B cell (primary cell): Measurements from ENCODE around the gene PLCB1. TPM values are rescaled to one million over a fixed set of nuclear protein-coding genes. Genes with fewer than 3 reads are reported as not detected.

Experiments used
- ATAC-seq: fragments of 200-7000 bp; cut with Tn5 transposase; one replicate; pipeline ENCODE4 v1.10.0; 2021; ENCODE audit warnings: low read depth, mild to moderate bottlenecking, moderate number of reproducible peaks, moderate library complexity
- CTCF ChIA-PET: fragments of 350-600 bp; sonication (Branson Sonifier 250); formaldehyde crosslinking; loops from one replicate; lab custom pipeline; 2021; ENCODE audit warnings: antibody characterized with exemption, inconsistent platforms; lab: Charles Lee
- POLR2A ChIA-PET: fragments of 350-600 bp; sonication (Branson Sonifier 250); formaldehyde crosslinking; loops from one replicate; lab custom pipeline; 2021; ENCODE audit warnings: antibody characterized with exemption; lab: Charles Lee
- DNase-seq: peaks from one replicate; pipeline ENCODE4 v3.0.0; 2013
- H2AFZ ChIP-seq: 2 replicates; pipeline ENCODE4 v1.6.1; 2012; ENCODE audit warnings: mild to moderate bottlenecking, low read depth, low read length; ENCODE audit not compliant: insufficient read depth, poor library complexity, severe bottlenecking
- H3K27ac ChIP-seq, 2 donors: 1 replicate in 1 of 2; 2 replicates in 1 of 2; pipeline ENCODE4 v1.5.1; 2012 to 2013; ENCODE audit warnings: low read length in 2 of 2, mild to moderate bottlenecking in 2 of 2, moderate library complexity in 1 of 2
- H3K27me3 ChIP-seq, 4 experiments: fragments of 200-600 bp in 1 of 4; sonication (generic) in 1 of 4; replicated peaks in 1 of 4; 1 replicate in 2 of 4; 2 replicates in 2 of 4; pipeline versions ENCODE4 v1.6.1 to v1.7.0; 2013 to 2016; ENCODE audit warnings: low read length in 3 of 4, mild to moderate bottlenecking in 2 of 4, mixed read lengths in 1 of 4, moderate library complexity in 1 of 4; ENCODE audit not compliant: insufficient read depth in 4 of 4, control insufficient read depth in 3 of 4; ENCODE audit errors: control extremely low read depth in 1 of 4
- H3K36me3 ChIP-seq, 2 experiments: replicated peaks in 1 of 2; 1 replicate in 1 of 2; 2 replicates in 1 of 2; pipeline versions ENCODE4 v1.6.1 to v1.7.1; 2013; ENCODE audit warnings: low read length in 1 of 2; ENCODE audit not compliant: insufficient read depth in 2 of 2, control insufficient read depth in 1 of 2; ENCODE audit errors: control extremely low read depth in 1 of 2, extremely low read depth in 1 of 2
- H3K4me1 ChIP-seq, 2 donors: fragments of 200-600 bp in 1 of 2; sonication (generic) in 1 of 2; 1 replicate in 1 of 2; 2 replicates in 1 of 2; pipeline versions ENCODE4 v1.5.1 to v1.6.1; 2013 to 2017; ENCODE audit warnings: low read length in 2 of 2; ENCODE audit not compliant: control insufficient read depth in 2 of 2, insufficient read depth in 2 of 2
- H3K4me2 ChIP-seq: replicated peaks from 2 replicates; pipeline ENCODE3; 2012; ENCODE audit warnings: mild to moderate bottlenecking, low read depth, low read length; ENCODE audit not compliant: poor library complexity, severe bottlenecking
- H3K4me3 ChIP-seq, 5 experiments: fragments of 200-600 bp in 1 of 5; sonication (generic) in 1 of 5; 1 replicate in 3 of 5; 2 replicates in 2 of 5; pipeline versions ENCODE4 v1.5.1 to v1.7.0; 2011 to 2016; ENCODE audit warnings: low read length in 4 of 5, mild to moderate bottlenecking in 4 of 5, low read depth in 2 of 5, control low read depth in 1 of 5, moderate library complexity in 1 of 5; ENCODE audit not compliant: insufficient read depth in 1 of 5; ENCODE audit errors: control extremely low read depth in 1 of 5, extremely low read depth in 1 of 5
- H3K79me2 ChIP-seq: fragments of 200-600 bp; sonication (generic); one replicate; pipeline ENCODE4 v1.6.0; 2016; ENCODE audit warnings: low read length; ENCODE audit not compliant: control insufficient read depth, insufficient read depth
- H3K9ac ChIP-seq: fragments of 200-600 bp; sonication (generic); 2 replicates; pipeline ENCODE4 v1.6.1; 2017; ENCODE audit warnings: mild to moderate bottlenecking, low read length, moderate library complexity
- H3K9me3 ChIP-seq, 3 donors: one replicate each; pipeline versions ENCODE4 v1.6.1 to v1.7.1; 2013; ENCODE audit warnings: low read length in 2 of 3; ENCODE audit not compliant: control insufficient read depth in 2 of 3, insufficient read depth in 1 of 3; ENCODE audit errors: control extremely low read depth in 1 of 3
- H4K20me1 ChIP-seq: 2 replicates; pipeline ENCODE4 v1.6.0; 2012; ENCODE audit warnings: mild to moderate bottlenecking, low read length; ENCODE audit not compliant: insufficient read depth, control insufficient read depth, poor library complexity, severe bottlenecking
- H3K27ac Mint-ChIP-seq: one replicate; pipeline ENCODE4 v1.8.0; 2021; ENCODE audit warnings: mixed read lengths
- H3K27me3 Mint-ChIP-seq: one replicate; pipeline ENCODE4 v1.8.0; 2021; ENCODE audit warnings: mixed read lengths
- H3K4me1 Mint-ChIP-seq: one replicate; pipeline ENCODE4 v1.8.0; 2021; ENCODE audit warnings: mixed read lengths
- H3K4me3 Mint-ChIP-seq: one replicate; pipeline ENCODE4 v1.8.0; 2021; ENCODE audit warnings: mixed read lengths
- H3K9me3 Mint-ChIP-seq: one replicate; pipeline ENCODE4 v1.8.0; 2022; ENCODE audit warnings: mixed read lengths; ENCODE audit not compliant: insufficient read depth
- CTCF ChIP-seq: fragments of 200-600 bp; IDR thresholded peaks from one replicate; pipeline ENCODE4 v1.8.0; 2022; ENCODE audit warnings: antibody characterized with exemption, mild to moderate bottlenecking
- EZH2 ChIP-seq: IDR thresholded peaks from 2 replicates; pipeline ENCODE4 v1.6.1; 2012; ENCODE audit warnings: borderline replicate concordance, low read depth, mild to moderate bottlenecking, moderate library complexity, low read length; ENCODE audit not compliant: insufficient read depth, poor library complexity, severe bottlenecking
- WGBS: methylation state at CpG from one replicate; pipeline ENCODE4 v1.1.5; 2013; ENCODE audit warnings: missing lambda C conversion rate; ENCODE audit not compliant: insufficient coverage; 5-methylcytosine and 5-hydroxymethylcytosine counted together
- intact Hi-C: fragments of 100-400 bp; cut with micrococcal nuclease; formaldehyde crosslinking; loops from one replicate; pipeline ENCODE4 v1.10.0; 2022
- polyA plus RNA-seq: library from polyadenylated mRNA; depleted of rRNA; stranded (reverse); fragments of >200 nt; gene quantifications from 2 replicates; pipeline ENCODE4 v1.2.3, GENCODE V29; 2012
- total RNA-seq, 2 donors: library from RNA; stranded (reverse); fragments of 120-200 nt in 1 of 2; gene quantifications; 1 replicate in 1 of 2; 2 replicates in 1 of 2; pipeline versions ENCODE4 v1.2.3 to v1.2.4, GENCODE V29; 2013 to 2022

PLCB1 gene
- total and polyA plus RNA-seq, 2 donors (not counting 1 experiment from before 2014, with no cell fraction given), result 0.18 to 0.47 TPM

DNA sequence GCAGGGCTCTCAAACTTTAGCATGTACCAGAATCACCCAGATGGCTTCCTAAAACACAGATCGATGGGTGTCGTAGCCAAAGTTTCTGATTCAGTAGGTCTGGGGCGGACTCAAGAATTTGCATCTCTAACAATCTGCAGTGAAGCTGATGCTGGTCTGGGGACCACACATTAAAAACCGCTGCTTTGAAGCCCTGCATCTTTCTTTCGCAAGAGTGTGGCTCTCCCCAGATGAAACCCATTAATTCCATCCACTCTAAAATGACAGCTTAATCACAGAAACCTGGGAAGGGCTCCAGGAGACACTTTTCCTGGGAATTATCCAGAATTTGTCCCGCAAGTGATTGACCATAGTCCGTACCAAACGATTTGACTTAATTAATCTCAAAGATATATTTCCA, 617.0 kb downstream of the PLCB1 start:
- CTCF ChIA-PET, result interaction anchor here (1.4 to 3.0 kb wide), 2 partner anchors 10 to 27 kb away, joined by 8 to 14 read pairs; no protein-coding TSS in a partner anchor
- POLR2A ChIA-PET, result no interaction called here

GRCh38 chr20:8749986-8750385, 617.9 kb downstream of the PLCB1 start:
- DNase-seq (no peak), ATAC-seq (no peak)
- intact Hi-C loops, result no loop called here
- Histone ChIP-seq H2AFZ (no peak overlapping the region), H3K27ac (no peak overlapping the region), H3K79me2 (no peaks in the 10 kb centered on the region), H3K9me3 (no peaks in the 10 kb centered on the region), H3K9ac (no peak overlapping the region), H3K4me2 (no peak overlapping the region), H3K36me3 (no peaks in the 10 kb centered on the region), H4K20me1 (no peaks in the 10 kb centered on the region), H3K27me3 (no peaks in the 10 kb centered on the region), H3K4me3 (no peak overlapping the region), H3K4me1 (no peaks in the 10 kb centered on the region)
- ChIA-PET CTCF (interaction anchor here (0.9 to 3.0 kb wide), 6 partner anchors 9 to 38 kb away, joined by 3 to 14 read pairs (median 5); no protein-coding TSS in a partner anchor), POLR2A (no interaction called here)
- Mint-ChIP-seq H3K4me1 (no peaks in the 10 kb centered on the region), H3K4me3 (no peak overlapping the region), H3K9me3 (no peaks in the 10 kb centered on the region), H3K27ac (no peak overlapping the region), H3K27me3 (no peaks in the 10 kb centered on the region)
- TF ChIP-seq CTCF (no peak), EZH2 (no peak)
- no CpG with 5 or more reads among the region's 1 CpG for WGBS

More for the DNA sequence above, 617.0 kb downstream of the PLCB1 start:
- H3K27me3 Mint-ChIP-seq, result no peaks in the 10 kb centered on the region
- TF ChIP-seq CTCF, result no peak
- TF ChIP-seq EZH2, result no peak
- intact Hi-C loops, result no loop called here
- ATAC-seq (no peak), DNase-seq (no peak)
- no peak overlapping the region for H3K4me2 ChIP-seq
- H3K9me3 Mint-ChIP-seq, result no peaks in the 10 kb centered on the region
- no peak overlapping the region for H3K4me3 Mint-ChIP-seq
- H4K20me1 ChIP-seq, result no peaks in the 10 kb centered on the region
- no peaks in the 10 kb centered on the region for H3K9me3 ChIP-seq
- no peak overlapping the region for H3K4me3 ChIP-seq
- no peaks in the 10 kb centered on the region for H3K4me1 ChIP-seq
- no peak overlapping the region for H3K27ac ChIP-seq
- no peaks in the 10 kb centered on the region for H3K4me1 Mint-ChIP-seq
- H2AFZ ChIP-seq, result no peak overlapping the region
- no peak overlapping the region for H3K27ac Mint-ChIP-seq
- no peak overlapping the region for H3K9ac ChIP-seq
- H3K36me3 ChIP-seq, result no peaks in the 10 kb centered on the region
- no peaks in the 10 kb centered on the region for H3K27me3 ChIP-seq
- 89% methylated on average over 5 of the region's 8 CpGs for WGBS
- no peaks in the 10 kb centered on the region for H3K79me2 ChIP-seq
